HEK293 (cell line): Measurements from ENCODE around the gene TAOK3.

Source experiments
- CTCF ChIA-PET: fragments of 350-600 bp; formaldehyde crosslinking; extraction: SDS; loops from one replicate; lab custom pipeline; 2021; ENCODE audit warnings: antibody characterized with exemption; lab: Yijun Ruan, JAX
- POLR2A ChIA-PET: fragments of 300-600 bp; formaldehyde crosslinking; extraction: SDS; loops from one replicate; lab custom pipeline; 2020; ENCODE audit warnings: antibody characterized with exemption, inconsistent platforms; lab: Yijun Ruan, JAX
- H3K27ac ChIP-seq: fragments of 200-500 bp; sonication (Bioruptor generic); 2 replicates; pipeline ENCODE4 v1.5.1; 2014; ENCODE audit warnings: low read depth, low read length, control low read depth, inconsistent platforms; ENCODE audit errors: extremely low read depth
- H3K36me3 ChIP-seq, 2 experiments: fragments of 200-500 bp in 1 of 2; sonication (Bioruptor generic) in 1 of 2; 1 replicate in 1 of 2; 2 replicates in 1 of 2; pipeline ENCODE4 v1.5.1; 2014 to 2017; ENCODE audit warnings: inconsistent platforms in 2 of 2, low read length in 2 of 2; ENCODE audit not compliant: control insufficient read depth in 2 of 2, insufficient read depth in 1 of 2
- H3K4me1 ChIP-seq: fragments of 200-500 bp; sonication (Bioruptor generic); 2 replicates; pipeline ENCODE4 v1.5.1; 2014; ENCODE audit warnings: mild to moderate bottlenecking, low read length, inconsistent platforms; ENCODE audit not compliant: control insufficient read depth, insufficient read depth
- H3K4me3 ChIP-seq: 2 replicates; pipeline ENCODE4 v1.5.1; 2011; ENCODE audit warnings: low read depth, mild to moderate bottlenecking, control low read depth, low read length, moderate library complexity
- H3K9me3 ChIP-seq: fragments of 200-500 bp; sonication (Bioruptor generic); 2 replicates; pipeline ENCODE4 v1.5.1; 2014; ENCODE audit warnings: low read depth, low read length, inconsistent platforms; ENCODE audit not compliant: control insufficient read depth, insufficient read depth
- BCL11B ChIP-seq: fragments of 450-650 bp; formaldehyde crosslinking; IDR thresholded peaks from 2 replicates; pipeline ENCODE4 v1.5.1; 2016; ENCODE audit warnings: low read depth, missing biosample characterization, missing genetic modification characterization
- FEZF1 ChIP-seq: fragments of 450-650 bp; formaldehyde crosslinking; IDR thresholded peaks from 2 replicates; pipeline ENCODE4 v1.5.1; 2016; ENCODE audit warnings: missing biosample characterization, missing genetic modification characterization
- GLIS1 ChIP-seq: fragments of 450-650 bp; formaldehyde crosslinking; IDR thresholded peaks from 2 replicates; pipeline ENCODE4 v1.5.1; 2016; ENCODE audit warnings: missing biosample characterization, missing genetic modification characterization
- GLIS2 ChIP-seq: fragments of 450-650 bp; formaldehyde crosslinking; IDR thresholded peaks from 2 replicates; pipeline ENCODE4 v1.5.1; 2016; ENCODE audit warnings: missing biosample characterization, missing genetic modification characterization
- KLF9 ChIP-seq: fragments of 450-650 bp; formaldehyde crosslinking; IDR thresholded peaks from 2 replicates; pipeline ENCODE4 v1.5.1; 2016; ENCODE audit warnings: missing biosample characterization, missing genetic modification characterization, low read depth
- OSR2 ChIP-seq: fragments of 450-650 bp; formaldehyde crosslinking; IDR thresholded peaks from 2 replicates; pipeline ENCODE4 v1.5.1; 2016; ENCODE audit warnings: missing biosample characterization, missing genetic modification characterization
- OVOL3 ChIP-seq: fragments of 450-650 bp; formaldehyde crosslinking; IDR thresholded peaks from 2 replicates; pipeline ENCODE4 v1.5.1; 2016; ENCODE audit warnings: missing biosample characterization, missing genetic modification characterization
- PRDM4 ChIP-seq: fragments of 450-650 bp; formaldehyde crosslinking; IDR thresholded peaks from 2 replicates; pipeline ENCODE4 v1.5.1; 2017; ENCODE audit warnings: missing biosample characterization, missing genetic modification characterization
- SCRT2 ChIP-seq: fragments of 450-650 bp; formaldehyde crosslinking; IDR thresholded peaks from 2 replicates; pipeline ENCODE4 v1.5.1; 2016; ENCODE audit warnings: missing biosample characterization, missing genetic modification characterization
- YY2 ChIP-seq: fragments of 450-650 bp; formaldehyde crosslinking; IDR thresholded peaks from 2 replicates; pipeline ENCODE4 v1.5.1; 2016; ENCODE audit warnings: missing biosample characterization, missing genetic modification characterization
- ZBTB48 ChIP-seq: fragments of 450-650 bp; formaldehyde crosslinking; IDR thresholded peaks from 2 replicates; pipeline ENCODE4 v1.5.1; 2016; ENCODE audit warnings: missing biosample characterization, missing genetic modification characterization
- ZFP69B ChIP-seq: fragments of 450-650 bp; formaldehyde crosslinking; IDR thresholded peaks from 2 replicates; pipeline ENCODE4 v1.5.1; 2016; ENCODE audit warnings: missing biosample characterization, missing genetic modification characterization
- ZNF148 ChIP-seq: fragments of 450-650 bp; formaldehyde crosslinking; IDR thresholded peaks from 2 replicates; pipeline ENCODE4 v1.5.0; 2017; ENCODE audit warnings: missing biosample characterization, missing genetic modification characterization, borderline replicate concordance
- ZNF157 ChIP-seq: fragments of 450-650 bp; formaldehyde crosslinking; IDR thresholded peaks from 2 replicates; pipeline ENCODE4 v1.5.1; 2016; ENCODE audit warnings: missing biosample characterization, missing genetic modification characterization
- ZNF19 ChIP-seq: fragments of 450-650 bp; formaldehyde crosslinking; IDR thresholded peaks from 2 replicates; pipeline ENCODE4; 2016; ENCODE audit warnings: missing biosample characterization, missing genetic modification characterization, low read depth
- ZNF221 ChIP-seq: fragments of 450-650 bp; formaldehyde crosslinking; IDR thresholded peaks from 2 replicates; pipeline ENCODE4 v1.5.1; 2017; ENCODE audit warnings: missing biosample characterization, missing genetic modification characterization, borderline replicate concordance
- ZNF280D ChIP-seq: fragments of 450-650 bp; formaldehyde crosslinking; IDR thresholded peaks from 2 replicates; pipeline ENCODE4 v1.5.1; 2016; ENCODE audit warnings: missing biosample characterization, missing genetic modification characterization
- ZNF366 ChIP-seq: fragments of 450-650 bp; formaldehyde crosslinking; conservative IDR thresholded peaks from 2 replicates; pipeline ENCODE4 v1.5.1; 2016; ENCODE audit warnings: missing biosample characterization, missing genetic modification characterization
- ZNF37A ChIP-seq: fragments of 450-650 bp; IDR thresholded peaks from 2 replicates; pipeline ENCODE4 v1.5.1; 2018; ENCODE audit warnings: missing biosample characterization, missing genetic modification characterization
- ZNF530 ChIP-seq: fragments of 450-650 bp; formaldehyde crosslinking; IDR thresholded peaks from 2 replicates; pipeline ENCODE4 v1.5.1; 2016; ENCODE audit warnings: low read depth, missing biosample characterization, missing genetic modification characterization
- ZNF548 ChIP-seq: fragments of 450-650 bp; formaldehyde crosslinking; IDR thresholded peaks from 2 replicates; pipeline ENCODE4 v1.5.1; 2016; ENCODE audit warnings: missing biosample characterization, missing genetic modification characterization
- ZNF558 ChIP-seq: fragments of 450-650 bp; formaldehyde crosslinking; IDR thresholded peaks from 2 replicates; pipeline ENCODE4 v1.5.1; 2016; ENCODE audit warnings: missing biosample characterization, missing genetic modification characterization
- ZNF610 ChIP-seq: fragments of 450-650 bp; formaldehyde crosslinking; IDR thresholded peaks from 2 replicates; pipeline ENCODE4 v1.5.1; 2016; ENCODE audit warnings: missing biosample characterization, missing genetic modification characterization, borderline replicate concordance
- ZNF658 ChIP-seq: fragments of 450-650 bp; formaldehyde crosslinking; IDR thresholded peaks from 2 replicates; pipeline ENCODE4; 2016; ENCODE audit warnings: missing biosample characterization, missing genetic modification characterization
- ZNF707 ChIP-seq: fragments of 450-650 bp; formaldehyde crosslinking; IDR thresholded peaks from 2 replicates; pipeline ENCODE4 v1.5.1; 2016; ENCODE audit warnings: missing biosample characterization, missing genetic modification characterization
- ZNF785 ChIP-seq: fragments of 450-650 bp; formaldehyde crosslinking; IDR thresholded peaks from 2 replicates; pipeline ENCODE4 v1.5.1; 2016; ENCODE audit warnings: missing biosample characterization, missing genetic modification characterization
- ZNF791 ChIP-seq: fragments of 450-650 bp; formaldehyde crosslinking; IDR thresholded peaks from 2 replicates; pipeline ENCODE4 v1.5.1; 2016; ENCODE audit warnings: missing biosample characterization, missing genetic modification characterization
- ZNF837 ChIP-seq: fragments of 450-650 bp; formaldehyde crosslinking; IDR thresholded peaks from 2 replicates; pipeline ENCODE4 v1.5.1; 2016; ENCODE audit warnings: missing biosample characterization, missing genetic modification characterization

TAOK3 gene

GRCh38 chr12:118357257-118358007 lies 15.3 kb downstream of the TAOK3 start (continued):
- TF ChIP-seq KLF9 (peak; percentile 20; the same call in 1 of the 2 replicates), ZNF791 (tag by site-specific recombination) (no peak), PRDM4 (tag by site-specific recombination) (0 out of 2 replicates have a peak, but pooled peaks have one; percentile 58), OSR2 (tag by site-specific recombination) (peak; percentile 92), ZNF658 (tag by site-specific recombination) (no peak), ZNF221 (no peak), ZNF530 (tag by site-specific recombination) (no peak), ZNF785 (tag by site-specific recombination) (no peak), GLIS1 (peak; percentile 48), ZNF366 (tag by site-specific recombination) (0 out of 2 replicates have a peak, but pooled peaks have one; percentile 19), ZNF558 (tag by site-specific recombination) (peak; percentile 33; the same call in 1 of the 2 replicates), ZNF37A (tag by site-specific recombination) (peak; percentile 13; the same call in 1 of the 2 replicates), ZFP69B (no peak), SCRT2 (tag by site-specific recombination) (peak; percentile 48), ZNF707 (tag by site-specific recombination) (no peak), FEZF1 (tag by site-specific recombination) (peak; percentile 97), ZBTB48 (tag by site-specific recombination) (no peak), GLIS2 (tag by site-specific recombination) (peak; percentile 20; the same call in 1 of the 2 replicates), ZNF280D (tag by site-specific recombination) (no peak)

GRCh38 chr12:118356809-118357256 lies 15.9 kb downstream of the TAOK3 start:
- Histone ChIP-seq H3K27ac (no peak overlapping the region), H3K9me3 (no peaks in the 10 kb centered on the region), H3K36me3 (no peaks in the 10 kb centered on the region), H3K4me3 (no peak overlapping the region), H3K4me1 (peaks cover 6% of the 10 kb centered on the region; the same call in 1 of the 2 replicates)
- ChIA-PET CTCF (interaction anchor here (0.6 to 5.0 kb wide), 5 partner anchors 11 to 175 kb away, joined by 3 to 40 read pairs (median 9); partner anchors contain the start of gene SUDS3), POLR2A (interaction anchor here (1.4 kb wide), 1 partner anchor 20 kb away, joined by 8 read pairs; the partner anchor contains the start of gene SUDS3)
- TF ChIP-seq ZNF37A (tag by site-specific recombination) (no peak), ZNF148 (tag by site-specific recombination) (no peak), ZNF610 (no peak), ZNF19 (tag by site-specific recombination) (no peak), YY2 (tag by site-specific recombination) (no peak), OVOL3 (tag by site-specific recombination) (no peak), ZNF548 (no peak), ZNF837 (tag by site-specific recombination) (no peak), ZNF157 (tag by site-specific recombination) (no peak), ZNF707 (tag by site-specific recombination) (no peak), BCL11B (no peak)
